Measurements from ENCODE around the gene C2CD2L.

DNA sequence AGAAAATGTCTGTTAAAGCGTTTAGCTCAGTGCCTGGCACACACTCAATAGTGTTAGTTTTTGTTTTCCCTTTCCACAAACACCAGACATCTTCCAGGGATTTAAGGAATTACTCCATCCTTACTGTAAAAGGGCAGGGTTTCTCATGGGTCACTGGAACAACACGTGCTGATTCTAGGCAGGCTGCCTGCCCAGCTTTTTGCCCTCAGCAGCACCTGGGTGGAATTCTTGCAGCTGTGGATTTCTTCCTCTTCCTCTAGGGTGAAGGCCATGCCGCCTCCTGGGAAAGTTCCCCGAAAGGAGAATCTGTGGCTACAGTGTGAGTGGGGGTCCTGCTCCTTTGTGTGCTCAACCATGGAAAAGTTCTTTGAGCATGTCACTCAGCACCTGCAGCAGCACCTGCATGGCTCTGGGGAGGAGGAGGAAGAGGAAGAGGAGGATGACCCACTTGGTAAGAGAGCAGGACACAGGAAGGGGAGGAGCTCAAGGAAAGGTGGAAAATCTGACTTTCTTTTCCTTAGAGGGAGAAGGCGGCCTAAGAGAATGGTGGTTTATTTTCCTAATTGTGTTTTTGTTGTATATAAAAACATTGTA, 19.6 kb downstream of the C2CD2L start:
- TF ChIP-seq POLR2AphosphoS5 (IDR thresholded peaks at IDR 0.05; ENCODE audit: borderline replicate concordance, low read depth, low read length) (no peak), EZH2 (IDR thresholded peaks at IDR 0.05) (no peak), FOXP2 (optimal IDR thresholded peaks at IDR 0.05; ENCODE audit: control extremely low read depth, extremely low read length, insufficient read depth) (no peak)
